ENCODE measurements around the gene WDFY4.

DNA sequence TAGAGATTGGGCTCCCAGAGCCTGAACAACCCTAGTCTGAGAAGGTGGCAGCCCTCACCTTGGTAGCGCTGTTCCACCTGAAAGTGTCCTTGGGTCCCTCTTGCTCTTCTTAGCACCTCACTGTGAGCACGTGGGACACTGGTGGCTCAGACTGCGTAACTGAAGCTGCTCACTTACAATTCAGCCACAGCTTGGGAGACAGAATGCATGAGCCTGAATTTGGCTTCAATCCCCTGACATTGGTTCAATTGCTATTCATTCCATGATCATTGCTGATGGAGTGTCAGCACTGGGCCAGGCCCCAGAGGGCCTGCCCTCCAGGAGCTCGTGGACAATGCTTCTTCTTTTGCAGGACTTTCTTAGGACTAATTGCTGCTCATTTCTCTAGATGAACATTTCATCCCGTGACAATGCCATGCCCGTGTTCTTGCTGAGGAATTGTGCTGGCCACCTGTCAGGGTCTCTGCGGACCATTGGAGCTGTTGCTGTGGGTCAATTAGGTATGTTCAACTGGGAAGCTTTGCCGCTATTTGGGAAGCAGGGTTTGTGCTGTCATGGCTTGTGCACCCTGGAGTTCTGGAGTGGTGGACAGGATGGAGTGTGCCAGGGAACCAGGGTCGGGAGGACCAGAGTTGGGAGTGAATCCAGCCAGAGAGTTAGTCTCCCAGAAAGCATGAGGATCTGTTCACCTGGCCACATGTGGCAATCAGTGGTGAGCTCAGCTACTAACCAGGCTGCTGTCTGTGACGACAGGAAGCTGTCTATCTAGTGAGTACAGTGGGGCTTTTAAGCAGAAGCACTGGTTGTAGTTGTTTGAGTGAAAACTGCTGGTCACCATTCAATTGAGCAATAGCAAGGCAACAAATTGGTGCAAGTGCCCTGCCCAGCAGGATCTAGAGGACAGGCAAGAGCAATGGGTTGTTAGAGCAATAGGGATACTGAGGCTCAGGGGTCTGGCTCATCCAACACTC, 105.1 kb downstream of the WDFY4 start:
- TF ChIP-seq, protein P1, sequence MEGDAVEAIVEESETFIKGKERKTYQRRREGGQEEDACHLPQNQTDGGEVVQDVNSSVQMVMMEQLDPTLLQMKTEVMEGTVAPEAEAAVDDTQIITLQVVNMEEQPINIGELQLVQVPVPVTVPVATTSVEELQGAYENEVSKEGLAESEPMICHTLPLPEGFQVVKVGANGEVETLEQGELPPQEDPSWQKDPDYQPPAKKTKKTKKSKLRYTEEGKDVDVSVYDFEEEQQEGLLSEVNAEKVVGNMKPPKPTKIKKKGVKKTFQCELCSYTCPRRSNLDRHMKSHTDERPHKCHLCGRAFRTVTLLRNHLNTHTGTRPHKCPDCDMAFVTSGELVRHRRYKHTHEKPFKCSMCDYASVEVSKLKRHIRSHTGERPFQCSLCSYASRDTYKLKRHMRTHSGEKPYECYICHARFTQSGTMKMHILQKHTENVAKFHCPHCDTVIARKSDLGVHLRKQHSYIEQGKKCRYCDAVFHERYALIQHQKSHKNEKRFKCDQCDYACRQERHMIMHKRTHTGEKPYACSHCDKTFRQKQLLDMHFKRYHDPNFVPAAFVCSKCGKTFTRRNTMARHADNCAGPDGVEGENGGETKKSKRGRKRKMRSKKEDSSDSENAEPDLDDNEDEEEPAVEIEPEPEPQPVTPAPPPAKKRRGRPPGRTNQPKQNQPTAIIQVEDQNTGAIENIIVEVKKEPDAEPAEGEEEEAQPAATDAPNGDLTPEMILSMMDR (IDR thresholded peaks at IDR 0.05), result no peak
- TF ChIP-seq EP300 (IDR thresholded peaks at IDR 0.05; ENCODE audit: low read depth), result no peak
- TF ChIP-seq POLR2AphosphoS5 (IDR thresholded peaks at IDR 0.05), result no peak
- TF ChIP-seq POLR2A (IDR thresholded peaks at IDR 0.05), result no peak
